ENCODE data around the gene SCFD2.
"Not testable (repeated sequence)": the region's sequence is repeated elsewhere in the genome, so short reads cannot be mapped to it uniquely, and the experiment has no call there.

Gene SCFD2

GRCh38 chr4:52999626-53000025 is 366.2 kb downstream of the SCFD2 start:
- no peaks in the 10 kb centered on the region for H3K36me3 ChIP-seq (ENCODE audit: insufficient read depth, low read length)

GRCh38 chr4:52998413-52998812 is 367.4 kb downstream of the SCFD2 start:
- no peaks in the 10 kb centered on the region for H3K9me3 ChIP-seq (replicated peaks; ENCODE audit: low read length)
- H3K9ac ChIP-seq (ENCODE audit: low read depth, low read length) = no peak overlapping the region
- H3K4me2 ChIP-seq (ENCODE audit: low read length) = no peak overlapping the region
- no peaks in the 10 kb centered on the region for H3K36me3 ChIP-seq (ENCODE audit: insufficient read depth, low read length)
- H3K4me1 ChIP-seq (ENCODE audit: control insufficient read depth, insufficient read depth, low read length) = peaks cover 17% of the 10 kb centered on the region
- no peaks in the 10 kb centered on the region for H3K27me3 ChIP-seq (ENCODE audit: control insufficient read depth, insufficient read depth, low read length)
- H3K4me3 ChIP-seq (ENCODE audit: low read length) = no peak overlapping the region

More at GRCh38 chr4:52999626-53000025, 366.2 kb downstream of the SCFD2 start:
- H3K4me1 ChIP-seq (ENCODE audit: control insufficient read depth, insufficient read depth, low read length) = peaks cover 17% of the 10 kb centered on the region
- no peak overlapping the region for H3K4me2 ChIP-seq (ENCODE audit: low read length)
- no peaks in the 10 kb centered on the region for H3K27me3 ChIP-seq (ENCODE audit: control insufficient read depth, insufficient read depth, low read length)
- H3K4me3 ChIP-seq (ENCODE audit: low read length) = no peak overlapping the region
- no peak overlapping the region for H3K9ac ChIP-seq (ENCODE audit: low read depth, low read length)
- H3K9me3 ChIP-seq (replicated peaks; ENCODE audit: low read length) = no peaks in the 10 kb centered on the region

DNA sequence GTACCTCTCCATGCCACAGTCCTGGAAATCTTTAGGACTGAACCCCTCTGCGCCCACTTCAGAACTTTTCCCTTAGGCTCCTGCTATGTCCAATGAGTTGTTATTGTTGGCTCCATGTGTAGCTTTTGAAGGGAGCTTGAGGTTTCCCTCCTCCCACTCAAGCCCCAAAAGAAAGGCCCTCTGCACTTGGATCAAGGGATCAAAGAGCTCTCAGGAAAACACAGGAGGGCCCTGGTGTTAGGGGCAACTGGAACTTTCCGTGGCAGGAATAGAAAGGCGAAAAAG is 368.8 kb downstream of the SCFD2 start:
- no peak overlapping the region for H3K4me2 ChIP-seq (ENCODE audit: low read length)
- peaks cover 17% of the 10 kb centered on the region for H3K4me1 ChIP-seq (ENCODE audit: control insufficient read depth, insufficient read depth, low read length)
- no peak overlapping the region for H3K9ac ChIP-seq (ENCODE audit: low read depth, low read length)
- no peaks in the 10 kb centered on the region for H3K9me3 ChIP-seq (replicated peaks; ENCODE audit: low read length)
- no peaks in the 10 kb centered on the region for H3K36me3 ChIP-seq (ENCODE audit: insufficient read depth, low read length)
- no peak overlapping the region for H3K4me3 ChIP-seq (ENCODE audit: low read length)
- no peaks in the 10 kb centered on the region for H3K27me3 ChIP-seq (ENCODE audit: control insufficient read depth, insufficient read depth, low read length)

- Histone ChIP-seq H3K9ac (ENCODE audit: low read depth, low read length) (no peak overlapping the region), H3K4me3 (ENCODE audit: low read length) (no peak overlapping the region), H3K4me2 (ENCODE audit: low read length) (no peak overlapping the region), H3K27me3 (ENCODE audit: control insufficient read depth, insufficient read depth, low read length) (no peaks in the 10 kb centered on the region), H3K36me3 (ENCODE audit: insufficient read depth, low read length) (no peaks in the 10 kb centered on the region), H3K4me1 (ENCODE audit: control insufficient read depth, insufficient read depth, low read length) (peaks cover 17% of the 10 kb centered on the region), H3K9me3 (replicated peaks; ENCODE audit: low read length) (no peaks in the 10 kb centered on the region)
Observed at GRCh38 chr4:52996261-52997131, 369.4 kb downstream of the SCFD2 start.

DNA sequence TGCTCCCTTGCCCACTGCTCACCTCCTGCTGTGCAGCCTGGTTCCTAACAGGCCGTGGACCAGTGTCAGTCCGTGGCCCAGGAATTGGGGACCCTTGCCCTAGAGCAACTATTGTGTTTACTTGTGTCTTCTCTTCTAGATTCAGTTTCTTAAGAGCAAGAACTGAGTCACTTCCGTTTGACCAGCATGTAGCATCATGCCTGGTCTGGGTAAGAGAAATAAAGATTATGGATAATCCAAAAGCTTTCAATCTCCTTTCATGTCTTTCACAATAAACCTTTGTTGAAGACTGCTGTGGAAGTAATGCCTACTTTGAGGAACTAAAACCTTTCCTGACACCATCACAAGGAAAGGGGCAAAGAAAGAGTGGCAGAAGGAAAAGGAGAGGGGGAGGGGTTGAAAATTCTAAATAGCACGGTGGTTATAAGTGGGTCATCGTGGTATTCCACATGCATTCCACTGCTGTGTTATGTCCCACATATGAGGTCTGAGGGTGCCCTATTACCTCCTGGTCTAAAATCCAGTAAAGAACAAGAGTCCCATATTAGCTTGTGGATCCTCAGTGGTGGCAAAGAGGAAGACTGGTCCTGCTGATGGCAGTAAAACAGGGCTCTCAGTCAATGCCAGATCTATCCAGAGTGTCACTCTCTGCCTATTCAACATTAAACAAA is 370.4 kb downstream of the SCFD2 start:
- Histone ChIP-seq H3K9me3 (replicated peaks; ENCODE audit: low read length) (no peaks in the 10 kb centered on the region), H3K36me3 (ENCODE audit: insufficient read depth, low read length) (no peaks in the 10 kb centered on the region), H3K4me1 (ENCODE audit: control insufficient read depth, insufficient read depth, low read length) (peaks cover 17% of the 10 kb centered on the region), H3K27me3 (ENCODE audit: control insufficient read depth, insufficient read depth, low read length) (no peaks in the 10 kb centered on the region), H3K4me2 (ENCODE audit: low read length) (no peak overlapping the region), H3K9ac (ENCODE audit: low read depth, low read length) (no peak overlapping the region), H3K4me3 (ENCODE audit: low read length) (no peak overlapping the region)

- Histone ChIP-seq H3K27me3 (ENCODE audit: control insufficient read depth, insufficient read depth, low read length) (no peaks in the 10 kb centered on the region), H3K4me2 (ENCODE audit: low read length) (no peak overlapping the region), H3K4me1 (ENCODE audit: control insufficient read depth, insufficient read depth, low read length) (peaks cover 17% of the 10 kb centered on the region)
Observed at GRCh38 chr4:52994567-52994966, 371.3 kb downstream of the SCFD2 start.

DNA sequence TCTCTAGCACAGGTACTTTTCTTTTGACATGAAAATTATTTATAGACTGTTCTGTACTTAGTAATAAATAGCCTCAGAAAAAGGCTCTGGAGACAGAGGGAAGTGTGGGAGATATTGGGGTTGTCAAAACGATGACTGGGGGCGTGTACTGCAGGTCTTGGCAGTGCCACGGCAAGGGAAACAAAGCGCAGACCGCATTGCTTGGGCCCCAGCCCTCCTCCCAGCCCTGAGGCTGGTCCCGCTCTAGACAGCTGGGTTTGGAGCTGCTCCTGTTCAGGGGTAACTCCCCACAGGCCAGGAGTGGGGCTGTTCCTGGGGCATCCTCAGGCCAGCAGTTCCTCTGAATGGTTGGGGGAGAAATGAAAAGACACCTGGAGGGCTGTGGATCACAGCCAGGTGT is 372.1 kb downstream of the SCFD2 start:
- H3K4me1 ChIP-seq (ENCODE audit: control insufficient read depth, insufficient read depth, low read length) = peaks cover 17% of the 10 kb centered on the region
- no peak overlapping the region for H3K4me2 ChIP-seq (ENCODE audit: low read length)
- H3K36me3 ChIP-seq (ENCODE audit: insufficient read depth, low read length) = no peaks in the 10 kb centered on the region
- H3K9me3 ChIP-seq (replicated peaks; ENCODE audit: low read length) = no peaks in the 10 kb centered on the region
- no peak overlapping the region for H3K9ac ChIP-seq (ENCODE audit: low read depth, low read length)
- no peak overlapping the region for H3K4me3 ChIP-seq (ENCODE audit: low read length)
- H3K27me3 ChIP-seq (ENCODE audit: control insufficient read depth, insufficient read depth, low read length) = no peaks in the 10 kb centered on the region

More at GRCh38 chr4:52994567-52994966, 371.3 kb downstream of the SCFD2 start:
- no peak overlapping the region for H3K4me3 ChIP-seq (ENCODE audit: low read length)
- H3K36me3 ChIP-seq (ENCODE audit: insufficient read depth, low read length) = no peaks in the 10 kb centered on the region
- H3K9ac ChIP-seq (ENCODE audit: low read depth, low read length) = no peak overlapping the region
- H3K9me3 ChIP-seq (replicated peaks; ENCODE audit: low read length) = no peaks in the 10 kb centered on the region

GRCh38 chr4:52992551-52992950 is 373.3 kb downstream of the SCFD2 start:
- peaks cover 17% of the 10 kb centered on the region for H3K4me1 ChIP-seq (ENCODE audit: control insufficient read depth, insufficient read depth, low read length)
- H3K27me3 ChIP-seq (ENCODE audit: control insufficient read depth, insufficient read depth, low read length); H3K4me3 ChIP-seq (ENCODE audit: low read length); H3K9ac ChIP-seq (ENCODE audit: low read depth, low read length); H3K9me3 ChIP-seq (replicated peaks; ENCODE audit: low read length); H3K36me3 ChIP-seq (ENCODE audit: insufficient read depth, low read length); H3K4me2 ChIP-seq (ENCODE audit: low read length): not testable (repeated sequence)

DNA sequence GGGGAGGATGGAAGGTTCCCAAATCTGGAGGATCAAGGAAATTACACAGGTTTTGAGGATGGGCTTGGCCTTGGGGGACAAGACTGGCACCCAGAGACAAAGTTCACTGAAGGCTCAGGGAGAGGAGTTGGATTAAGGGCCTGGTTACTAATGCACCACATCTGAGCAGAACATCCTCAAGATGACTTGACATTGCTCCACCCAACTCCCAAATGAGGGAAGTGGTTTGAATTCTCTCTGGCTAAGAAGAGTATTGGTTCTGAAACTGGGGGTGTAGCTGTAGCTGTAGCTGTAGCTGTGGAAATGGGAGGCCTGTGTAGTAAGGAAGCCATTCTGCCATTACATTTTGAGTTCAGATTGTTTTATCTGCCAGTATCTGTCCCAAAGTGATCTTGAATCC is 374.4 kb downstream of the SCFD2 start:
- no peak overlapping the region for H3K4me3 ChIP-seq (ENCODE audit: low read length)
- H3K36me3 ChIP-seq (ENCODE audit: insufficient read depth, low read length) = no peaks in the 10 kb centered on the region
- no peak overlapping the region for H3K4me2 ChIP-seq (ENCODE audit: low read length)
- H3K27me3 ChIP-seq (ENCODE audit: control insufficient read depth, insufficient read depth, low read length) = no peaks in the 10 kb centered on the region
- no peak overlapping the region for H3K9ac ChIP-seq (ENCODE audit: low read depth, low read length)
- peaks cover 9% of the 10 kb centered on the region for H3K4me1 ChIP-seq (ENCODE audit: control insufficient read depth, insufficient read depth, low read length)
- H3K9me3 ChIP-seq (replicated peaks; ENCODE audit: low read length) = no peaks in the 10 kb centered on the region

DNA sequence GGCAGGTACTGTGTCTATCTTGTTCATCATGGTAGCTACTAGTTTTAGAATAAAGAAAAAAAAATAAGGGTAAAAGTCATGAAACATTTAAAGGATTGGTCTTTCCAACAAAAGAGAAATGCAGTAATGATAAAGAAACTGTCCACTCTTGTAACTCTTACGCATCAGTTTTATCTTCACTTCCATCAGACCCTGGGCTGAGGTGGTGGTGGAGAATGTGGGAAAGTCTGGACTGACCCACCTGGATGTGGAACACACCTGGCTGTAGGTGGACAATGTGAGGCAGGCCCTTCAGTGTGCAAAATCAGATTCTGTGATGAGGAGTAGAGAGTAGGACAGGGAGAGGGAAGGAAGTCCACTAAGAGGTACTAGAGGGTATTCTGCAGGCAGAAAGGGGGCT is 375.2 kb downstream of the SCFD2 start:
- no peaks in the 10 kb centered on the region for H3K36me3 ChIP-seq (ENCODE audit: insufficient read depth, low read length)
- no peak overlapping the region for H3K9ac ChIP-seq (ENCODE audit: low read depth, low read length)
- no peaks in the 10 kb centered on the region for H3K9me3 ChIP-seq (replicated peaks; ENCODE audit: low read length)
- H3K4me2 ChIP-seq (ENCODE audit: low read length) = no peak overlapping the region
- H3K4me3 ChIP-seq (ENCODE audit: low read length) = no peak overlapping the region
- H3K27me3 ChIP-seq (ENCODE audit: control insufficient read depth, insufficient read depth, low read length) = no peaks in the 10 kb centered on the region
- peaks cover under 1% of the 10 kb centered on the region for H3K4me1 ChIP-seq (ENCODE audit: control insufficient read depth, insufficient read depth, low read length)

GRCh38 chr4:52989865-52990264 is 376.0 kb downstream of the SCFD2 start:
- no peaks in the 10 kb centered on the region for H3K9me3 ChIP-seq (replicated peaks; ENCODE audit: low read length)
- no peak overlapping the region for H3K4me3 ChIP-seq (ENCODE audit: low read length)
- H3K4me1 ChIP-seq (ENCODE audit: control insufficient read depth, insufficient read depth, low read length) = no peaks in the 10 kb centered on the region

More at GRCh38 chr4:52989865-52990264, 376.0 kb downstream of the SCFD2 start:
- Histone ChIP-seq H3K36me3 (ENCODE audit: insufficient read depth, low read length) (no peaks in the 10 kb centered on the region), H3K9ac (ENCODE audit: low read depth, low read length) (no peak overlapping the region), H3K4me2 (ENCODE audit: low read length) (no peak overlapping the region), H3K27me3 (ENCODE audit: control insufficient read depth, insufficient read depth, low read length) (no peaks in the 10 kb centered on the region)
